Measurements from ENCODE around the gene ARHGAP24.

- TF ChIP-seq SIN3A (IDR thresholded peaks at IDR 0.05; ENCODE audit: borderline replicate concordance, insufficient read depth, low read depth, low read length) (no peak), CTCF (IDR thresholded peaks at IDR 0.05) (no peak), POLR2AphosphoS5 (IDR thresholded peaks at IDR 0.05; ENCODE audit: low read depth, low read length) (no peak)
Observed at GRCh38 chr4:85790582-85790981, 315.6 kb downstream of the ARHGAP24 start.
